SW 1271 (cell line): Measurements from ENCODE around the gene VGLL4.
"Not testable (repeated sequence)": the region's sequence is repeated elsewhere in the genome, so short reads cannot be mapped to it uniquely, and the experiment has no call there.

ENCODE experiments used
- DNase-seq, 2 experiments: peaks; one replicate each; lab custom pipeline; 2025; lab: John Stamatoyannopoulos, UW

Gene VGLL4, protein sequence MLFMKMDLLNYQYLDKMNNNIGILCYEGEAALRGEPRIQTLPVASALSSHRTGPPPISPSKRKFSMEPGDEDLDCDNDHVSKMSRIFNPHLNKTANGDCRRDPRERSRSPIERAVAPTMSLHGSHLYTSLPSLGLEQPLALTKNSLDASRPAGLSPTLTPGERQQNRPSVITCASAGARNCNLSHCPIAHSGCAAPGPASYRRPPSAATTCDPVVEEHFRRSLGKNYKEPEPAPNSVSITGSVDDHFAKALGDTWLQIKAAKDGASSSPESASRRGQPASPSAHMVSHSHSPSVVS

GRCh38 chr3:11643605-11644087 is at the start of gene VGLL4:
Gene VGLL4 (minus strand): TSS chr3:11643915. CDS start chr3:11643518, 397 bp downstream.
- peak; percentile 68 to 89 for DNase-seq

- DNase-seq, result no peak
Observed at GRCh38 chr3:11692532-11692813, 48.8 kb upstream of the VGLL4 start.

DNA sequence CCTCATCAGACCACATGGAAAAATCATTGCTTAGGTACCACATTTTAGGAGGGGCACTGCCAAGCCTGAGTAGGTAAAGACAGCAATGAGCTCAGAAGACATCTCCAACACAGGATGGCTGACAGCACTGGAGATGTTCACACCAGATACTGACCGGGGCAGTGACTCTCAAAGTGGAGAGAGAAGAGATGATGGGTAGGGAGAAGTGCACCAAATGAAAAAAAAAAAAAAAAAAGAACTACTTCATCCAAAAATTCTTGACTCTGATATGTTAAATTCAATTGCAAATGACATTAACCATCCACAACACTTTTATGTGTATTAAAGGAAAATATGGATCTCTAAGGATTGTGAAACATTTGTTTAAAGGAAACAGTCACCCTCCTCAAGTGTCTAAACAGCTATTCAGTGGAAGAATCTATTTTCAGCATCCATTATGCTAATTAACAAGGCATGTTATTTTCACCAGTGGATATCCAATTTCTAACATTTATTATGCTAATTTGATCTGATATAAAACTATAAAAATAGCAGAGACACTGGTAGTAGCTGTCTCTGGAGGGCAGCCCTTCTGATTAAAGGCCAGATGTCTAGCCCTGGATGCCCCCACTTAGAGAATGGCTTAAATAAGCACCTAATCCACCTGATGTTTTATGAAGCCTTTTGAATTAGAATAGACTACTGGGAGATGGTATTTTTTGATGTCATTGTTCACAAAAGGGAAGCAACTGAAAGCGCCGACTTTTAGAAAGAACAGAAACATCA is 48.2 kb upstream of the VGLL4 start:
- DNase-seq, result no peak

- peak; percentile 7 to 42 for DNase-seq
Observed at GRCh38 chr3:11690863-11691766, 47.4 kb upstream of the VGLL4 start.

DNA sequence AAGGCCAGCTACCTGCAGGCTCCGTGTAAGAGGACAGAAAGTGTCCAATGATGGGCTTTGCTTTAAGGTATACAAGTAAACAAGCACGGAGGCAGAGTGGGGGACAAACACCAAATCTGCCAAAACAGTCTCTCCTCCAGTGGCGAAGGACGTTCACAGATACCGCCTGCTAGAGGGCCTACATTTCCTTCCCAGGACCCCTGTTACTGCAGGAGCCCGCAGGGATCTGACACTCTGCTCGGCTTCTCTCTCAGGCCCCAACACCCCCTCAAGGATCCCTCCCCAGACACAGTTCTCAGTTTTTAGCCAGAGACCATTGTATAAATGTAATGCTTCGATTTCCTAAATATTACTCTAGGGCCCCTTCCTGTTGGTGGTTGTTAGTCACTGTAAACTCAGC is 46.0 kb upstream of the VGLL4 start:
- DNase-seq, result no peak

- DNase-seq, result not testable (repeated sequence)
Observed at GRCh38 chr3:11684980-11685379, 41.3 kb upstream of the VGLL4 start.

- DNase-seq, result no peak
Observed at GRCh38 chr3:11680509-11680908, 36.8 kb upstream of the VGLL4 start.

DNA sequence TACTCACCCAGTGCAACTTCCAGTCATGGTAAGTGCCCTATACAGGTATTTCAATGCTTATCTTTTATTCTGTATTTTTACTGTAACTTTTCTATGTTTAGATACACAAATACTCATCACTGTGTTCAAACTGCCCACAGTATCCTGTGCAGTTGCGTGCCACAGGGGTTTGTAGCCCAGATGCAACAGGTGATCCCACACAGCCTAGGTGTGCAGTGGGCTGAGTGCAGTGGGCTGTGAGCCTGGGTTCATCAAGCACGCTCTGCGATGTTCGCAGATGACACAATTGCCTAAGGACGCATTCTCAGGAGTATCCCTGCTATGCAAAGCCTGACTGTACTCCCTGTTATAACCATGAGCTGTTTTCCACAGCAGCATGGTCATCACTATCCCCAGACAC is 36.2 kb upstream of the VGLL4 start:
- DNase-seq, result no peak

GRCh38 chr3:11672363-11672762 is 28.6 kb upstream of the VGLL4 start:
- DNase-seq, result no peak

DNA sequence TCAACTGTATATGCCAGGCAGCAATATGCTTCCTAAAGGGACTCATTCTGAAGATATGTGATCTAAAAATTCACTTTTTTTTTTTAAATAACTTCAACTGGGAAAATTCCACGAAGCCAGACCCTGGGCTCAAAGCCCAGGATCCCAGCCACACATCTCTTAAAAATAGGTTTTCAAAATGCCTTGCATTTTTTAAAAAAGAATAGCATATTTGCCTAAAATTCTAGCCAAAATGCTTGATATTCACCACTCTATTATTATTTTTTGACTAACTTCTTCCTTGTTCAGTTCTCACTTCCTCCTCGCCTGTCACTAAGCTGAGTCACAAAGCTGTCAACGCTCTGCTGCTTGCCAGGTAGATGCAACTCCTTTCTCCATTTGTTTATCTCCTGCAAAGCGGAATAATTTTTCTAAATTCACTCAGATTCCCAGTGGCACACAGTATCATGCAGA is 28.0 kb upstream of the VGLL4 start:
- DNase-seq, result no peak

GRCh38 chr3:11668243-11669235 is 24.8 kb upstream of the VGLL4 start:
- DNase-seq, result no peak

- no peak for DNase-seq
Observed at GRCh38 chr3:11665331-11665730, 21.6 kb upstream of the VGLL4 start.

DNA sequence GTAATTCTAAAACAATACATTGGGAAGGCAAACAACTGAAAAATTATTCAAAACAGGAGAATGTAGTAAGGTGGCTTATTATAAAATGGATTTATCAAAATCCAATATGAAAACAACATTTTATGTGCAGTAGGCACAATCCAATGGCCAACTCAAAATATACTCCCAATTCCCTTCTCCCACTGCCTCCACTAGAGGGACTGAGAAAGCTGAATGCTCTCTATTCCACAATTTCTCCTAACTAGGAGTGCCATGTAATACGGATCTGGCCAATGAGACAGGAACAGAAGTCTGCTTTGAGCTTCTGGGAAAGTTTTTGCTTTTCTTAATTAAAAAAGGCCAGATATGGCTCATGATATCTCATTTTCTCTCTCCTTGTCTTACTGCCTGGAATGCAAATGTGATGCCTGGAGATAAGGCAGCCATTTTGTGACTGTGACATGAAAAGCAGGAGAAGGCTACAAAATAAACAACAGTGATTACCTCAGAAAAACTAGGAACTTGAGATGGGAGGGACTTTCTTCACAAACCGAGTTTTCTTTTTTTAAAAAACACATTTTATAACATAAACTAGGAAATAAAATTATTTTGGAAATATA is 18.8 kb upstream of the VGLL4 start:
- DNase-seq, result peak in 1 of 2 experiments; percentile 44

- no peak for DNase-seq
Observed at GRCh38 chr3:11661827-11662226, 18.1 kb upstream of the VGLL4 start.

GRCh38 chr3:11661052-11661656 is 17.4 kb upstream of the VGLL4 start:
- no peak for DNase-seq

DNA sequence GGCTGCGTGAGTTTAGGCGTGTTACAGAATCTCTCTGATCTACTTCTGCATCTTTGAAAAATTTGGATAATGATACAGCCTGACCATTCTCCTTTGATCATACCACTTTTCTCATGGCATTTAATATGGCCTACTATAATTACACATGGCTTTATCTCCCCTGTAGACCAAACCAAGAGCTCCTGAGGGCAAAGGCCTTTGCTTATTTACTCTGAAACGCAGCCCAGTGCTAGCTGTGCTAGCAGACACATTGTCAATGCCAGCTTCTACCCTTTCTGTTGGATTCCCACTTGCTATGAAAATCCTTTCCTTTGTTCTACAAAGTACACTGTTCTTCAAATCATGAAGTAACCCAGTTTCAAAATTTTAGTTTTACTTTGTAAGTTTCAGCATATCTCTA is 16.5 kb upstream of the VGLL4 start:
- DNase-seq, result no peak

DNA sequence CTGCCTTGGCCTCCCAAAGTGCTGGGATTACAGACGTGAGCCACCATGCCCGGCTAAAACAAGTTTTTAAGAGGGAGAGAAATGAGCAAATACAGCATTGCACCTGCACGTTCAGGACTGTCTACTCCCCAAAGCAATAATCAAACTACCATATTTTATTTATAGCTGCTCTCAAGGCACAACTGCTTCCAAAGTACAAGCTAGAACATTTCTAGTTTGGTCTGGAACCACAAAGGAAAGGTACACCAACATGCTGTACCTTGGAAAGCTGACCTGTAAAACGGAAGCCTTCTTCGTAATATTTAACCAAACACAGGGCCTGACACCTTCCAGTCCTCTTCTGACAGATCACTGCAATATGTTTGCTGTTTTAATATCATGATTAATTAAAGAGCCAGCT is 14.5 kb upstream of the VGLL4 start:
- DNase-seq, result no peak

GRCh38 chr3:11655196-11655928 is 11.6 kb upstream of the VGLL4 start:
- DNase-seq, result peak in 1 of 2 experiments; percentile 11

GRCh38 chr3:11654166-11654565 is 10.5 kb upstream of the VGLL4 start:
- DNase-seq, result no peak
